ENCODE data around the gene KIAA1614.
A peak's percentile ranks its signal among the peaks of the same experiment; 100 is the strongest.

The KIAA1614 gene

DNA sequence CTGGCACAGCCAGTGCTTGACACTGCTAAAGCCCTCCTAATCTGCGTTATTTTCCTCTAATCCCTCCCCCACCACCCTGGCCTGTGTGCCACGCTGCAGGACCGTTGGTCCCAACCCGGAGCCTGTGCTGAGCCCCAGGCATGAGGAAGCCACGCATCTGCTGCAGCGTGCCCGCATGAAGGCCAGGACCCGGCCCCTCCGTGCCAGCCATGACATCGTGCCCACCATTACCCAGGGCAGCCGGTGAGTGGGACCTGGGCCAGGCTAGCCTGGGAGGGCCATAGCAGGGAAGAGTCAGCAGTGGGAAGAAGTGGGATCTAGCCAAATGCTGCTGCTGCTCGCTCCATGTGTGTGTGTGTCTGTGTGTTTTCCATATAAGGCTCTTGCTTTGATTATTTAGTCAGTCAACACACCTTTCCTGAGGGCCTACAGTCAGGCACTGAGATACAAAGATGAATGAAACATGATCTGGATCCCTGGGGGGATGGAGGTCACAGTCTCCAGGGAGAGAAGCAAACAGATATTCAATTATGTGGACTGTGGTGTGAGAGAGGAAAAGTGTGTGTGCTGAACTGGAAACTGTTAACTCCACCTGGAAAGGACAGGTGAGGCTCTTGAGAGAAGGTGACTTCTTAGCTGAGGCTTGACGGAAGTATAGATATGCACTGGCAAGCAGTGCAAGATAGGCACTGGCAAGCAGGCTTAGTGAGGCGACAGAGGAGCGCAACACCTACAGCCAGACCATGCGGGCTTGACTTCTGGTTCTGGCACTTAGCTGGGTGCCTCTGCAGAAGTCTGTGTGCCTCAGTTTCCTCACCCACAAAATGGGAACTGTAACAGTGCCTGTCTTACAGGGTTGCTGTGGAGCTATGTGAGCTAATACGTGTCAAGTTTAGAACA is 15.9 kb downstream of the KIAA1614 start:
- no peak for DNase-seq
- TF ChIP-seq, protein P1, sequence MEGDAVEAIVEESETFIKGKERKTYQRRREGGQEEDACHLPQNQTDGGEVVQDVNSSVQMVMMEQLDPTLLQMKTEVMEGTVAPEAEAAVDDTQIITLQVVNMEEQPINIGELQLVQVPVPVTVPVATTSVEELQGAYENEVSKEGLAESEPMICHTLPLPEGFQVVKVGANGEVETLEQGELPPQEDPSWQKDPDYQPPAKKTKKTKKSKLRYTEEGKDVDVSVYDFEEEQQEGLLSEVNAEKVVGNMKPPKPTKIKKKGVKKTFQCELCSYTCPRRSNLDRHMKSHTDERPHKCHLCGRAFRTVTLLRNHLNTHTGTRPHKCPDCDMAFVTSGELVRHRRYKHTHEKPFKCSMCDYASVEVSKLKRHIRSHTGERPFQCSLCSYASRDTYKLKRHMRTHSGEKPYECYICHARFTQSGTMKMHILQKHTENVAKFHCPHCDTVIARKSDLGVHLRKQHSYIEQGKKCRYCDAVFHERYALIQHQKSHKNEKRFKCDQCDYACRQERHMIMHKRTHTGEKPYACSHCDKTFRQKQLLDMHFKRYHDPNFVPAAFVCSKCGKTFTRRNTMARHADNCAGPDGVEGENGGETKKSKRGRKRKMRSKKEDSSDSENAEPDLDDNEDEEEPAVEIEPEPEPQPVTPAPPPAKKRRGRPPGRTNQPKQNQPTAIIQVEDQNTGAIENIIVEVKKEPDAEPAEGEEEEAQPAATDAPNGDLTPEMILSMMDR (IDR thresholded peaks at IDR 0.05; ENCODE audit: low read depth, low read length), result no peak
- Histone ChIP-seq H3K9me3 (ENCODE audit: severe bottlenecking) (no peaks in the 10 kb centered on the region), H3K27ac (peak overlapping the region; percentile 98), H3K36me3 (peaks cover 14% of the 10 kb centered on the region; the same call in 1 of the 2 replicates), H3K4me3 (ENCODE audit: low read depth, low read length) (peak overlapping the region; percentile 69), H3K27me3 (ENCODE audit: insufficient read depth, low read depth, severe bottlenecking) (no peaks in the 10 kb centered on the region)

DNA sequence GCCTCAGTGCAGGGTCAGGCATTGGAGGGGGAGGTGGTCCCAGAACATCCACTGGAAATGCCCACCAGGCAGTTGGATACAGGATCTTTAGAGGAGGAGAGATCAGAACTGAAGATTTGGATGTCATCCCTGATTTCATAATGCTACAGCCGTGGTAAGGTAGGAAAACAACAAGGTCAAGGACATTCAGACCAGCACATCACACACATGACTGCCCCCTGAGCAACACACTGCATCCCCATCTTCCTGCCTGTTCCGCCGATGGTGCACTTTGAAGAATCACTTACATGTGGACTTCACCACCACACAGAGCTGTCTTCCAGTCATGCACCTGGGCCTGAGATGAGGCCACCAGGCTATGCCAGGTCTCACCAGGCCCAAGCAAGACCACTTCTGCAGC is 16.7 kb downstream of the KIAA1614 start:
- DNase-seq, result no peak
- TF ChIP-seq, protein P1 (IDR thresholded peaks at IDR 0.05; ENCODE audit: low read depth, low read length), result no peak
- no peaks in the 10 kb centered on the region for H3K27me3 ChIP-seq (ENCODE audit: insufficient read depth, low read depth, severe bottlenecking)
- H3K4me3 ChIP-seq (ENCODE audit: low read depth, low read length), result peak overlapping the region; percentile 69
- peak overlapping the region; percentile 98 for H3K27ac ChIP-seq
- no peaks in the 10 kb centered on the region for H3K9me3 ChIP-seq (ENCODE audit: severe bottlenecking)
- peaks cover 14% of the 10 kb centered on the region; the same call in 1 of the 2 replicates for H3K36me3 ChIP-seq

DNA sequence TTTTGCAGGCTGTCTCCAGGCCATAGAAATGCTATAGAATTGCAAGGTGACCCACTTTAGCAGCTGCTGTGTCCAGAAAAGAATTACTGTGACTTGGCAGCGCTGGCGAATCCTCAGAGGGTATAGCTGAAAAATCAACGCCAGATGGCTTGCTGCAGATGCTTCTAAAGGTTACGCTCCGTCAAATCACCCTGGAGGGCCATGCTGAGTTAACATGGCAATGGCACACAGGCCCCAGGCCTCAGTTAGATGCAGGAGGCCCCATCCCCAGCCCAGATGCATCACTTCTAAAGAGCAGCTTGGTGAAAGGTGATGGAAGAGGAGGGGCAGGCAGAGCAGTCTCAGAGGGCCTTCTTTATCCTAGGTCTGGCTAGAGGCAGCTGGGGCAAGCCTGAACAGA is 18.0 kb downstream of the KIAA1614 start:
- no peaks in the 10 kb centered on the region for H3K27me3 ChIP-seq (ENCODE audit: insufficient read depth, low read depth, severe bottlenecking)
- DNase-seq, result peak; percentile 43
- peak overlapping the region; percentile 98 for H3K27ac ChIP-seq
- TF ChIP-seq, protein P1 (IDR thresholded peaks at IDR 0.05; ENCODE audit: low read depth, low read length), result no peak
- H3K36me3 ChIP-seq, result peaks cover 19% of the 10 kb centered on the region
- no peak overlapping the region for H3K4me3 ChIP-seq (ENCODE audit: low read depth, low read length)
- no peaks in the 10 kb centered on the region for H3K9me3 ChIP-seq (ENCODE audit: severe bottlenecking)

DNA sequence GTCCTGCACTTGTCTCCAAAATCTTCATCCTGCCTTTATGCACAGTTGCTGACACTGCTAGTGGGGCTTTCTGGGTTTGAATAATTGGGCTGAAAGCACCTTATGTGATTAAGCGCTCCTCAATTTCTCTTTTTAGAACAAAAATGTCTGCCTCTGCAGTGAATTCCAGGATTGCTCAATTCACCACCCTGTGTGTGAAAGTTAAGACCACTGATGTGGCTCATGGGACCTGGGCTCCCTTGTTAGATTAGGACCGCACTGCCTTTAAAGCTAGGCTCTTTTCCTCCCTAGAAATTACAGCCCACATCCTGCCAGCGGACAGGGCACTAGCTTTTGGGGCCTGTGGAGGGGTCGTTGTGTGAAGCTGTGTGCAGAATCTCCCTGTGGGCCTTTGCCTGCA is 18.8 kb downstream of the KIAA1614 start:
- Histone ChIP-seq H3K27me3 (ENCODE audit: insufficient read depth, low read depth, severe bottlenecking) (no peaks in the 10 kb centered on the region), H3K36me3 (peaks cover 27% of the 10 kb centered on the region), H3K4me3 (ENCODE audit: low read depth, low read length) (no peak overlapping the region), H3K27ac (no peak overlapping the region), H3K9me3 (ENCODE audit: severe bottlenecking) (no peaks in the 10 kb centered on the region)
- DNase-seq, result no peak
- TF ChIP-seq, protein P1 (IDR thresholded peaks at IDR 0.05; ENCODE audit: low read depth, low read length), result no peak

DNA sequence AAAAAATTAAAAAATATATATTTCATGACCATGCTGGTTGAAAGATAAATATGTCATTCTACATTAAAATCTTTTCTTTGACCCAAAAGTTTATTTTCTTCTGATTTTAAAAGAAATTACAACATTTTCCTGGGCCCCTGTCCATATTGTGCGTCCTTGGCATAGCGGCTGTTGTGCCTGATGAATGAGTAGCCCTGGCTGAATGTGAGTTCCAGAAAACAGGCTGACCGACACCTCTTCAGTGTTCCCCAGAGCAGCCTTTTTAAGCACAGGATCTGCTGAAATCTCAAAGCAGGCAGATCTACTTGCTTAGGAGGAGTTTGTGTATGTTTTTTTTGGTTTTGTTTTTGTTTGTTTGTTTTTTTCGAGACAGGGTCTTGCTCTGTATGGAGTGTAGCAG is 19.7 kb downstream of the KIAA1614 start:
- H3K9me3 ChIP-seq (ENCODE audit: severe bottlenecking), result no peaks in the 10 kb centered on the region
- TF ChIP-seq, protein P1 (IDR thresholded peaks at IDR 0.05; ENCODE audit: low read depth, low read length), result no peak
- no peak for DNase-seq
- no peaks in the 10 kb centered on the region for H3K27me3 ChIP-seq (ENCODE audit: insufficient read depth, low read depth, severe bottlenecking)
- H3K27ac ChIP-seq, result no peak overlapping the region
- peaks cover 36% of the 10 kb centered on the region for H3K36me3 ChIP-seq
- H3K4me3 ChIP-seq (ENCODE audit: low read depth, low read length), result no peak overlapping the region

All from WERI-Rb-1 (cell line).